GM21723 (cell line): ENCODE data around the gene CTTNBP2.

ENCODE experiments used
- ATAC-seq: cut with Tn5 transposase; IDR thresholded peaks from one replicate; pipeline ENCODE4 v1.9.1; 2021; ENCODE audit warnings: mild to moderate bottlenecking, moderate library complexity; ENCODE audit not compliant: unreplicated experiment

CTTNBP2 gene

GRCh38 chr7:117705630-117706029 is 167.6 kb downstream of the CTTNBP2 start:
- no peak for ATAC-seq

- ATAC-seq, result no peak
These were observed 169.2 kb downstream of the CTTNBP2 start for GRCh38 chr7:117704063-117704462.

GRCh38 chr7:117698018-117698417 is 175.2 kb downstream of the CTTNBP2 start:
- no peak for ATAC-seq

GRCh38 chr7:117692338-117692737 is 180.9 kb downstream of the CTTNBP2 start:
- no peak for ATAC-seq

GRCh38 chr7:117690147-117690546 is 183.1 kb downstream of the CTTNBP2 start:
- no peak for ATAC-seq

- no peak for ATAC-seq
These were observed 183.8 kb downstream of the CTTNBP2 start for GRCh38 chr7:117689406-117689805.

- ATAC-seq, result no peak
These were observed 185.1 kb downstream of the CTTNBP2 start for GRCh38 chr7:117688126-117688525.

- ATAC-seq, result no peak
These were observed 186.8 kb downstream of the CTTNBP2 start for GRCh38 chr7:117686311-117686935.

GRCh38 chr7:117685795-117686194 is 187.4 kb downstream of the CTTNBP2 start:
- ATAC-seq, result no peak

- ATAC-seq, result no peak
These were observed 189.6 kb downstream of the CTTNBP2 start for GRCh38 chr7:117683430-117684175.

- ATAC-seq, result no peak
These were observed 190.4 kb downstream of the CTTNBP2 start for GRCh38 chr7:117682681-117683385.

GRCh38 chr7:117679120-117679519 is 194.1 kb downstream of the CTTNBP2 start:
- no peak for ATAC-seq

GRCh38 chr7:117675497-117676435 is 197.5 kb downstream of the CTTNBP2 start:
- ATAC-seq, result no peak

- no peak for ATAC-seq
These were observed 198.6 kb downstream of the CTTNBP2 start for GRCh38 chr7:117674617-117675016.

- ATAC-seq, result no peak
These were observed 199.4 kb downstream of the CTTNBP2 start for GRCh38 chr7:117673839-117674238.

- ATAC-seq, result no peak
These were observed 199.9 kb downstream of the CTTNBP2 start for GRCh38 chr7:117673367-117673766.

- no peak for ATAC-seq
These were observed 200.8 kb downstream of the CTTNBP2 start for GRCh38 chr7:117672453-117672852.

- no peak for ATAC-seq
These were observed 203.4 kb downstream of the CTTNBP2 start for GRCh38 chr7:117669818-117670217.

GRCh38 chr7:117667456-117667855 is 205.8 kb downstream of the CTTNBP2 start:
- ATAC-seq, result no peak

GRCh38 chr7:117666689-117667088 is 206.6 kb downstream of the CTTNBP2 start:
- ATAC-seq, result no peak

GRCh38 chr7:117666031-117666430 is 207.2 kb downstream of the CTTNBP2 start:
- ATAC-seq, result no peak
